Trophoblast cell (in vitro differentiated cells and primary cell): Measurements from ENCODE around the gene ANKRD16.

Experiments
- DNase-seq, 2 donors: peaks; one replicate each; pipeline ENCODE4 v3.0.0-alpha.2; 2016
- H2AFZ ChIP-seq: 2 replicates; pipeline ENCODE4 v1.6.1; 2013; ENCODE audit warnings: low read length, moderate library complexity, mild to moderate bottlenecking; ENCODE audit not compliant: insufficient read depth, poor library complexity
- H2AK5ac ChIP-seq: 2 replicates; pipeline ENCODE4 v1.6.1; 2013; ENCODE audit warnings: mild to moderate bottlenecking, low read length
- H2BK120ac ChIP-seq: 2 replicates; pipeline ENCODE4 v1.6.1; 2013; ENCODE audit warnings: low read length, mild to moderate bottlenecking, moderate library complexity; ENCODE audit not compliant: insufficient read depth, poor library complexity
- H2BK12ac ChIP-seq: 2 replicates; pipeline ENCODE4 v1.6.1; 2013; ENCODE audit warnings: mild to moderate bottlenecking, low read length, moderate library complexity
- H2BK5ac ChIP-seq: 2 replicates; pipeline ENCODE4 v1.6.1; 2013; ENCODE audit warnings: low read length, low read depth, moderate library complexity, mild to moderate bottlenecking; ENCODE audit not compliant: poor library complexity
- H3K14ac ChIP-seq: 2 replicates; pipeline ENCODE4 v1.6.1; 2013; ENCODE audit warnings: mild to moderate bottlenecking, low read length
- H3K18ac ChIP-seq: 2 replicates; pipeline ENCODE4 v1.6.1; 2013; ENCODE audit warnings: mild to moderate bottlenecking, low read length
- H3K23ac ChIP-seq: 2 replicates; pipeline ENCODE4 v1.6.1; 2013; ENCODE audit warnings: low read length
- H3K27ac ChIP-seq: 2 replicates; pipeline ENCODE4 v1.5.1; 2013; ENCODE audit warnings: low read depth, mild to moderate bottlenecking, inconsistent platforms, low read length, moderate library complexity
- H3K27me3 ChIP-seq: 2 replicates; pipeline ENCODE4 v1.6.1; 2013; ENCODE audit warnings: inconsistent platforms, mild to moderate bottlenecking, low read length, moderate library complexity; ENCODE audit not compliant: insufficient read depth
- H3K36me3 ChIP-seq, 2 experiments: 1 replicate in 1 of 2; 2 replicates in 1 of 2; pipeline ENCODE4 v1.6.1; 2013; ENCODE audit warnings: low read length in 2 of 2, mild to moderate bottlenecking in 2 of 2, moderate library complexity in 1 of 2; ENCODE audit not compliant: insufficient read depth in 2 of 2, control insufficient read depth in 1 of 2
- H3K4ac ChIP-seq: 2 replicates; pipeline ENCODE4 v1.6.1; 2013; ENCODE audit warnings: low read depth, mild to moderate bottlenecking, low read length, moderate library complexity
- H3K4me1 ChIP-seq, 2 experiments: 1 replicate in 1 of 2; 2 replicates in 1 of 2; pipeline ENCODE4 v1.6.1; 2013; ENCODE audit warnings: low read length in 2 of 2, mild to moderate bottlenecking in 2 of 2, moderate library complexity in 1 of 2; ENCODE audit not compliant: insufficient read depth in 2 of 2, control insufficient read depth in 1 of 2
- H3K4me2 ChIP-seq: 2 replicates; pipeline ENCODE4 v1.6.1; 2013; ENCODE audit warnings: inconsistent platforms, mild to moderate bottlenecking, low read length, moderate library complexity
- H3K4me3 ChIP-seq: 2 replicates; pipeline ENCODE4 v1.5.1; 2013; ENCODE audit warnings: mild to moderate bottlenecking, low read depth, low read length, inconsistent platforms
- H3K79me1 ChIP-seq: one replicate; pipeline ENCODE4 v1.6.1; 2013; ENCODE audit warnings: low read length
- H3K79me2 ChIP-seq: 2 replicates; pipeline ENCODE4 v1.6.1; 2013; ENCODE audit warnings: low read length, mild to moderate bottlenecking; ENCODE audit not compliant: control insufficient read depth, insufficient read depth, poor library complexity
- H3K9ac ChIP-seq: 2 replicates; pipeline ENCODE4 v1.6.1; 2013; ENCODE audit warnings: mild to moderate bottlenecking, low read length
- H3K9me3 ChIP-seq: 2 replicates; pipeline ENCODE4 v1.6.1; 2013; ENCODE audit warnings: low read depth, mild to moderate bottlenecking, control low read depth, inconsistent platforms, low read length; ENCODE audit not compliant: insufficient read depth
- H4K12ac ChIP-seq: 2 replicates; pipeline ENCODE4 v1.6.1; 2013; ENCODE audit warnings: low read depth, mild to moderate bottlenecking, low read length, moderate library complexity
- H4K8ac ChIP-seq: 2 replicates; pipeline ENCODE4 v1.6.1; 2013; ENCODE audit warnings: low read depth, mild to moderate bottlenecking, low read length, moderate library complexity
- H4K91ac ChIP-seq: one replicate; pipeline ENCODE4 v1.6.1; 2013; ENCODE audit warnings: low read depth, mild to moderate bottlenecking, low read length, moderate library complexity
- WGBS: extraction: QIAGEN DNeasy Blood & Tissue Kit; methylation state at CpG from one replicate; pipeline ENCODE4 v1.1.7; 2013; ENCODE audit warnings: missing lambda C conversion rate; ENCODE audit not compliant: insufficient read length, insufficient coverage; ENCODE audit errors: extremely low coverage; 5-methylcytosine and 5-hydroxymethylcytosine counted together

Gene ANKRD16

GRCh38 chr10:5896208-5897052 lies 6.7 kb upstream of the ANKRD16 start:
- H4K12ac ChIP-seq: no peak overlapping the region
- H3K18ac ChIP-seq: no peak overlapping the region
- H2BK5ac ChIP-seq: no peak overlapping the region
- no peak overlapping the region for H3K14ac ChIP-seq
- no peak overlapping the region for H4K91ac ChIP-seq
- H3K4ac ChIP-seq: no peak overlapping the region
- peak in 1 of 2 donors; percentile 7 for DNase-seq
- no peak overlapping the region for H3K9ac ChIP-seq
- H3K27me3 ChIP-seq: no peaks in the 10 kb centered on the region
- H3K79me1 ChIP-seq: no peaks in the 10 kb centered on the region
- no peak overlapping the region for H3K4me2 ChIP-seq
- no CpG with 5 or more reads among the region's 5 CpGs for WGBS
- peaks cover 22 to 24% of the 10 kb centered on the region in 2 experiments for H3K36me3 ChIP-seq
- H2BK12ac ChIP-seq: no peak overlapping the region
- H2BK120ac ChIP-seq: no peak overlapping the region
- H2AK5ac ChIP-seq: no peak overlapping the region
- H2AFZ ChIP-seq: no peak overlapping the region
- no peaks in the 10 kb centered on the region for H3K4me1 ChIP-seq
- H3K79me2 ChIP-seq: peaks cover 5% of the 10 kb centered on the region
- H3K4me3 ChIP-seq: no peak overlapping the region
- no peak overlapping the region for H4K8ac ChIP-seq
- no peak overlapping the region for H3K23ac ChIP-seq
- H3K9me3 ChIP-seq: peaks cover 2% of the 10 kb centered on the region
- H3K27ac ChIP-seq: no peak overlapping the region

- Histone ChIP-seq H3K27ac (no peak overlapping the region), H3K23ac (no peak overlapping the region), H2BK5ac (no peak overlapping the region), H3K4me2 (no peak overlapping the region), H3K79me1 (no peaks in the 10 kb centered on the region), H2AK5ac (no peak overlapping the region), H3K14ac (no peak overlapping the region), H2BK120ac (no peak overlapping the region), H4K8ac (no peak overlapping the region), H3K36me3 (peaks cover 22 to 24% of the 10 kb centered on the region in 2 experiments), H3K9ac (no peak overlapping the region), H2BK12ac (no peak overlapping the region), H3K79me2 (peaks cover 5% of the 10 kb centered on the region), H3K4me1 (peaks cover 0 to 5% of the 10 kb centered on the region in 2 experiments), H3K9me3 (peaks cover 2% of the 10 kb centered on the region), H3K4ac (no peak overlapping the region), H4K12ac (no peak overlapping the region), H2AFZ (no peak overlapping the region), H3K18ac (peak overlapping the region; percentile 8), H4K91ac (no peak overlapping the region), H3K27me3 (no peaks in the 10 kb centered on the region), H3K4me3 (no peak overlapping the region)
- no peak for DNase-seq
- WGBS: no CpG with 5 or more reads among the region's 9 CpGs
These were observed 6.1 kb upstream of the ANKRD16 start for GRCh38 chr10:5895804-5896203.

- Histone ChIP-seq H3K9me3 (peaks cover 2% of the 10 kb centered on the region), H4K8ac (no peak overlapping the region), H2BK12ac (no peak overlapping the region), H3K4me1 (peaks cover 0 to 8% of the 10 kb centered on the region in 2 experiments), H3K4me2 (no peak overlapping the region), H3K27ac (no peak overlapping the region), H2AK5ac (no peak overlapping the region), H3K36me3 (peaks cover 22 to 24% of the 10 kb centered on the region in 2 experiments), H3K27me3 (no peaks in the 10 kb centered on the region), H3K79me2 (peaks cover 9% of the 10 kb centered on the region), H3K4me3 (no peak overlapping the region), H2BK120ac (no peak overlapping the region), H3K18ac (peak overlapping the region; percentile 8), H3K9ac (no peak overlapping the region), H3K79me1 (no peaks in the 10 kb centered on the region), H2BK5ac (no peak overlapping the region), H4K91ac (no peak overlapping the region), H3K14ac (no peak overlapping the region), H3K4ac (no peak overlapping the region), H4K12ac (no peak overlapping the region), H2AFZ (no peak overlapping the region), H3K23ac (no peak overlapping the region)
- no CpG with 5 or more reads among the region's 3 CpGs for WGBS
- DNase-seq: no peak
These were observed 5.7 kb upstream of the ANKRD16 start for GRCh38 chr10:5895365-5895764.

GRCh38 chr10:5894873-5895272 lies 5.2 kb upstream of the ANKRD16 start:
- H2AK5ac ChIP-seq: no peak overlapping the region
- H3K9ac ChIP-seq: no peak overlapping the region
- H3K27me3 ChIP-seq: no peaks in the 10 kb centered on the region
- no peak overlapping the region for H4K12ac ChIP-seq
- H3K18ac ChIP-seq: peak overlapping the region; percentile 55
- peak overlapping the region; percentile 50 for H3K4ac ChIP-seq
- peaks cover 9% of the 10 kb centered on the region for H3K79me2 ChIP-seq
- no CpG with 5 or more reads among the region's 8 CpGs for WGBS
- H2BK12ac ChIP-seq: no peak overlapping the region
- peaks cover 2% of the 10 kb centered on the region for H3K9me3 ChIP-seq
- H4K8ac ChIP-seq: no peak overlapping the region
- peaks cover 20 to 24% of the 10 kb centered on the region in 2 experiments for H3K36me3 ChIP-seq
- no peak for DNase-seq
- no peak overlapping the region for H3K27ac ChIP-seq
- no peak overlapping the region for H2AFZ ChIP-seq
- H3K4me2 ChIP-seq: no peak overlapping the region
- no peak overlapping the region for H3K14ac ChIP-seq
- no peak overlapping the region for H3K23ac ChIP-seq
- H3K4me1 ChIP-seq: peaks cover 0 to 8% of the 10 kb centered on the region in 2 experiments
- H4K91ac ChIP-seq: no peak overlapping the region
- H3K79me1 ChIP-seq: peaks cover 2% of the 10 kb centered on the region
- H2BK5ac ChIP-seq: no peak overlapping the region
- H2BK120ac ChIP-seq: no peak overlapping the region
- no peak overlapping the region for H3K4me3 ChIP-seq
